Lung (tissue), 12 donors: Measurements from ENCODE around the gene MIPEP. TPM values are rescaled to one million over a fixed set of nuclear protein-coding genes. Genes with fewer than 3 reads are reported as not detected.

Source experiments
- ATAC-seq: fragments of 200-7000 bp; cut with Tn5 transposase; one replicate; pipeline ENCODE4 v1.9.1; 2020; ENCODE audit warnings: moderate number of reproducible peaks; ENCODE audit not compliant: insufficient read depth, low FRiP score
- DNase-seq, 3 donors: peaks; one replicate each; pipeline ENCODE4 v3.0.0-alpha.2; 2013 to 2017
- H3K27ac ChIP-seq, 2 donors: one replicate each; pipeline ENCODE4 v1.5.1; 2013; ENCODE audit warnings: mild to moderate bottlenecking in 2 of 2, moderate library complexity in 2 of 2, control low read depth in 1 of 2, inconsistent platforms in 1 of 2, low read depth in 1 of 2, low read length in 1 of 2
- H3K27me3 ChIP-seq, 3 donors: one replicate each; pipeline ENCODE4 v1.5.1; 2013; ENCODE audit warnings: low read length in 2 of 3; ENCODE audit not compliant: control insufficient read depth in 3 of 3, insufficient read depth in 3 of 3
- H3K36me3 ChIP-seq, 4 donors: one replicate each; pipeline ENCODE4 v1.5.1; 2013; ENCODE audit warnings: low read length in 4 of 4, mild to moderate bottlenecking in 1 of 4, moderate library complexity in 1 of 4; ENCODE audit not compliant: control insufficient read depth in 4 of 4, insufficient read depth in 4 of 4
- H3K4me1 ChIP-seq, 5 donors: one replicate each; pipeline ENCODE4 v1.5.1; 2013; ENCODE audit warnings: low read length in 5 of 5, mild to moderate bottlenecking in 2 of 5, moderate library complexity in 1 of 5; ENCODE audit not compliant: control insufficient read depth in 5 of 5, insufficient read depth in 5 of 5
- H3K4me3 ChIP-seq: one replicate; pipeline ENCODE4 v1.5.1; 2013; ENCODE audit warnings: mild to moderate bottlenecking, control low read depth, moderate library complexity
- H3K9ac ChIP-seq, 2 donors: one replicate each; pipeline ENCODE4 v1.5.1; 2013; ENCODE audit warnings: low read length in 2 of 2, control low read depth in 1 of 2; ENCODE audit not compliant: insufficient read depth in 1 of 2
- H3K9me3 ChIP-seq, 4 donors: one replicate each; pipeline ENCODE4 v1.5.1; 2013; ENCODE audit warnings: low read length in 3 of 4, mild to moderate bottlenecking in 1 of 4, moderate library complexity in 1 of 4; ENCODE audit not compliant: control insufficient read depth in 4 of 4, insufficient read depth in 3 of 4
- WGBS, 2 donors: extraction: QIAGEN DNeasy Blood & Tissue Kit; methylation state at CpG; one replicate each; pipeline ENCODE4 v1.1.7; 2013; 5-methylcytosine and 5-hydroxymethylcytosine counted together
- polyA plus RNA-seq, 2 donors: library from polyadenylated mRNA; stranded (reverse); fragments of 200-250 nt; gene quantifications; one replicate each; pipeline ENCODE4 v1.2.1, GENCODE V29; 2013
- total RNA-seq, 2 donors: library from RNA; depleted of rRNA in 1 of 2; stranded (reverse); fragments of >200 nt in 1 of 2; gene quantifications; one replicate each; pipeline ENCODE4 v1.2.1, GENCODE V29; 2014 to 2021
- TF ChIP-seq, protein P1 (sequence below): IDR thresholded peaks from 2 replicates; pipeline ENCODE4 v1.5.1; 2012; ENCODE audit warnings: mild to moderate bottlenecking; ENCODE audit errors: control extremely low read depth, extremely low read depth
- donor health status: control.
- donor health status: control.
- donor health status: Bipolar disorder and iron deficiency.
- donor health status: healthy.
- donor health status: DM: yes; HTN: yes; CAD: no.

MIPEP gene
- total and polyA plus RNA-seq, 4 donors = 12.9 to 35.1 (median 25.3) TPM

- ATAC-seq (no peak), DNase-seq (no peak)
- Histone ChIP-seq H3K27ac (no peak overlapping the region), H3K4me1 (peaks cover 0 to 44% (median 15%) of the 10 kb centered on the region in 5 donors), H3K9me3 (no peaks in the 10 kb centered on the region), H3K36me3 (peaks cover 0 to 2% (median 0%) of the 10 kb centered on the region in 4 donors), H3K4me3 (no peak overlapping the region), H3K27me3 (no peaks in the 10 kb centered on the region), H3K9ac (no peak overlapping the region)
- 92 to 95% methylated on average over 7 of the region's 7 CpGs for WGBS, 2 donors
- TF ChIP-seq, protein P1, sequence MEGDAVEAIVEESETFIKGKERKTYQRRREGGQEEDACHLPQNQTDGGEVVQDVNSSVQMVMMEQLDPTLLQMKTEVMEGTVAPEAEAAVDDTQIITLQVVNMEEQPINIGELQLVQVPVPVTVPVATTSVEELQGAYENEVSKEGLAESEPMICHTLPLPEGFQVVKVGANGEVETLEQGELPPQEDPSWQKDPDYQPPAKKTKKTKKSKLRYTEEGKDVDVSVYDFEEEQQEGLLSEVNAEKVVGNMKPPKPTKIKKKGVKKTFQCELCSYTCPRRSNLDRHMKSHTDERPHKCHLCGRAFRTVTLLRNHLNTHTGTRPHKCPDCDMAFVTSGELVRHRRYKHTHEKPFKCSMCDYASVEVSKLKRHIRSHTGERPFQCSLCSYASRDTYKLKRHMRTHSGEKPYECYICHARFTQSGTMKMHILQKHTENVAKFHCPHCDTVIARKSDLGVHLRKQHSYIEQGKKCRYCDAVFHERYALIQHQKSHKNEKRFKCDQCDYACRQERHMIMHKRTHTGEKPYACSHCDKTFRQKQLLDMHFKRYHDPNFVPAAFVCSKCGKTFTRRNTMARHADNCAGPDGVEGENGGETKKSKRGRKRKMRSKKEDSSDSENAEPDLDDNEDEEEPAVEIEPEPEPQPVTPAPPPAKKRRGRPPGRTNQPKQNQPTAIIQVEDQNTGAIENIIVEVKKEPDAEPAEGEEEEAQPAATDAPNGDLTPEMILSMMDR = no peak
Measured at GRCh38 chr13:23767838-23768237, 121.4 kb downstream of the MIPEP start.

- no peak overlapping the region for H3K27ac ChIP-seq
- WGBS, 2 donors = 84 to 91% methylated on average over 1 of the region's 1 CpG
- H3K4me1 ChIP-seq = peaks cover 0 to 45% (median 20%) of the 10 kb centered on the region in 5 donors
- no peak overlapping the region for H3K4me3 ChIP-seq
- H3K27me3 ChIP-seq = no peaks in the 10 kb centered on the region
- H3K9ac ChIP-seq = no peak overlapping the region
- TF ChIP-seq, protein P1 = no peak
- DNase-seq (no peak), ATAC-seq (no peak)
- peaks cover 0 to 2% (median 0%) of the 10 kb centered on the region in 4 donors for H3K36me3 ChIP-seq
- no peaks in the 10 kb centered on the region for H3K9me3 ChIP-seq
Measured at GRCh38 chr13:23766939-23767338, 122.3 kb downstream of the MIPEP start.

- Histone ChIP-seq H3K9ac (no peak overlapping the region), H3K4me1 (peaks cover 0 to 43% (median 20%) of the 10 kb centered on the region in 5 donors), H3K9me3 (no peaks in the 10 kb centered on the region), H3K36me3 (peaks cover 0 to 2% (median 0%) of the 10 kb centered on the region in 4 donors), H3K27me3 (no peaks in the 10 kb centered on the region), H3K27ac (no peak overlapping the region), H3K4me3 (no peak overlapping the region)
- ATAC-seq (no peak), DNase-seq (no peak)
- WGBS, 2 donors = 71 to 77% methylated on average over 2 of the region's 2 CpGs
- TF ChIP-seq, protein P1 = no peak
Measured at GRCh38 chr13:23766283-23766682, 122.9 kb downstream of the MIPEP start.

DNA sequence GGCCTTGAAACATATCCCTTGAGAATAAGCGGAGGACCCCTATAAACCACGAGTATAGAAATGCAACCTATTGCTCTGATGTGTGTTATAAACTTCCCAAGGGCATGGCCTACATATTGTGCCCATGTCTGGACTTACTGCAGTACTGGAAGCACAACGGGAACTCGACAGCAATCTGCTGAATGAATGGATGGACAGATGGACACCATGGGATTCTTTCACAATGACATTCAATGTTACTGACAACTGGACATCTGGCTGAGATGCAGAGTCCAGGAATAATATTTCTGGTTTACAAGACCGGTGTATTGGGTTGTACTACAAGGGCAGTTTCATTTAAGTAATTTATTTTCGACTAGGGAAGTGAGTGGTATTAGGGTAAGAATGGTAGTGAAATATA lies 123.7 kb downstream of the MIPEP start:
- DNase-seq (no peak), ATAC-seq (no peak)
- 95 to 98% methylated on average over 6 of the region's 6 CpGs for WGBS, 2 donors

More for the DNA sequence above, 123.7 kb downstream of the MIPEP start:
- Histone ChIP-seq H3K27me3 (no peaks in the 10 kb centered on the region), H3K36me3 (peaks cover 0 to 2% (median 0%) of the 10 kb centered on the region in 4 donors), H3K9me3 (no peaks in the 10 kb centered on the region), H3K27ac (no peak overlapping the region), H3K4me1 (peaks cover 0 to 43% (median 20%) of the 10 kb centered on the region in 5 donors), H3K4me3 (no peak overlapping the region), H3K9ac (no peak overlapping the region)
- TF ChIP-seq, protein P1 = no peak
